GM23338 (cell line): ENCODE data around the gene INPP4A. TPM values are rescaled to one million over a fixed set of nuclear protein-coding genes. Genes with fewer than 3 reads are reported as not detected.
"Not testable (repeated sequence)": the region's sequence is repeated elsewhere in the genome, so short reads cannot be mapped to it uniquely, and the experiment has no call there.

Experiments used
- ATAC-seq: fragments of 200-7000 bp; cut with Tn5 transposase; 3 replicates; pipeline ENCODE4 v1.9.1; 2020
- DNase-seq: peaks from one replicate; pipeline ENCODE4 v3.0.0-alpha.2; 2015; ENCODE audit warnings: low spot score
- H2AFZ ChIP-seq: fragments of 200-600 bp; sonication (generic); 2 replicates; pipeline ENCODE4 v1.8.0; 2016; ENCODE audit warnings: antibody characterized with exemption, mild to moderate bottlenecking, moderate library complexity
- H3F3A ChIP-seq: fragments of 200-600 bp; sonication (generic); replicated peaks from 2 replicates; pipeline ENCODE4 v1.8.0; 2017; ENCODE audit warnings: antibody characterized with exemption, mixed run types, low read depth
- H3K27ac ChIP-seq: fragments of 200-600 bp; sonication (generic); 2 replicates; pipeline ENCODE4 v1.6.1; 2016; ENCODE audit warnings: low read depth
- H3K27me3 ChIP-seq: fragments of 200-600 bp; sonication (generic); 2 replicates; pipeline ENCODE4 v1.8.0; 2016; ENCODE audit warnings: mild to moderate bottlenecking, mixed run types, moderate library complexity; ENCODE audit not compliant: insufficient read depth
- H3K36me3 ChIP-seq: fragments of 200-600 bp; sonication (generic); 2 replicates; pipeline ENCODE4 v1.8.0; 2016; ENCODE audit warnings: mild to moderate bottlenecking; ENCODE audit not compliant: insufficient read depth
- H3K4me1 ChIP-seq: fragments of 200-600 bp; sonication (generic); 2 replicates; pipeline ENCODE4 v1.8.0; 2016; ENCODE audit warnings: mild to moderate bottlenecking, moderate library complexity; ENCODE audit not compliant: insufficient read depth
- H3K4me2 ChIP-seq: fragments of 200-600 bp; sonication (generic); 2 replicates; pipeline ENCODE4 v1.7.1; 2017; ENCODE audit warnings: mixed run types
- H3K4me3 ChIP-seq: fragments of 200-600 bp; sonication (generic); 2 replicates; pipeline ENCODE4 v1.6.1; 2016; ENCODE audit warnings: mixed run types
- H3K79me2 ChIP-seq: fragments of 200-600 bp; sonication (generic); replicated peaks from 2 replicates; pipeline ENCODE4 v1.8.0; 2017; ENCODE audit warnings: mild to moderate bottlenecking; ENCODE audit not compliant: insufficient read depth
- H3K9me2 ChIP-seq: fragments of 200-600 bp; sonication (generic); 2 replicates; pipeline ENCODE4 v1.8.0; 2017; ENCODE audit not compliant: insufficient read depth
- H4K20me1 ChIP-seq: fragments of 200-600 bp; sonication (generic); replicated peaks from 2 replicates; pipeline ENCODE4 v1.8.0; 2017; ENCODE audit warnings: mild to moderate bottlenecking; ENCODE audit not compliant: insufficient read depth
- H3K27ac Mint-ChIP-seq: 2 replicates; pipeline ENCODE4 v1.8.0; 2020; ENCODE audit warnings: inconsistent platforms, mild to moderate bottlenecking, moderate library complexity, mixed read lengths
- H3K27me3 Mint-ChIP-seq: 3 replicates; pipeline ENCODE4 v1.8.0; 2022; ENCODE audit warnings: low read depth, mild to moderate bottlenecking, moderate library complexity, mixed read lengths, inconsistent platforms; ENCODE audit not compliant: insufficient read depth, poor library complexity
- H3K36me3 Mint-ChIP-seq: 3 replicates; pipeline ENCODE4 v1.8.0; 2021; ENCODE audit warnings: low read depth, mild to moderate bottlenecking, inconsistent platforms, moderate library complexity, mixed read lengths
- H3K4me1 Mint-ChIP-seq: 3 replicates; pipeline ENCODE4 v1.8.0; 2020; ENCODE audit warnings: mild to moderate bottlenecking, inconsistent platforms, mixed read lengths
- H3K4me3 Mint-ChIP-seq: 3 replicates; pipeline ENCODE4 v1.8.0; 2021; ENCODE audit warnings: moderate library complexity, mild to moderate bottlenecking, inconsistent platforms, mixed read lengths
- H3K9me3 Mint-ChIP-seq: 3 replicates; pipeline ENCODE4 v1.8.0; 2020; ENCODE audit warnings: moderate library complexity, mild to moderate bottlenecking, inconsistent platforms, mixed read lengths
- EZH2phosphoT487 ChIP-seq: fragments of 200-600 bp; sonication (generic); IDR thresholded peaks from one replicate; pipeline ENCODE4 v1.8.1; 2018; ENCODE audit warnings: antibody characterized with exemption; ENCODE audit not compliant: unreplicated experiment
- JUNB ChIP-seq: IDR thresholded peaks from one replicate; pipeline ENCODE4 v1.6.1; 2016; ENCODE audit warnings: antibody characterized with exemption; ENCODE audit not compliant: unreplicated experiment
- NANOG ChIP-seq: IDR thresholded peaks from 2 replicates; pipeline ENCODE4 v1.6.1; 2016; ENCODE audit warnings: antibody characterized with exemption, borderline replicate concordance
- STAT1 ChIP-seq: IDR thresholded peaks from one replicate; pipeline ENCODE4 v1.6.1; 2016; ENCODE audit warnings: antibody characterized with exemption; ENCODE audit not compliant: unreplicated experiment
- ZNF331 ChIP-seq: fragments of 250-450 bp; sonication (Bioruptor Pico); IDR thresholded peaks from 2 replicates; pipeline ENCODE4 v1.5.0; 2020; ENCODE audit warnings: low read depth, mild to moderate bottlenecking, moderate library complexity
- polyA plus RNA-seq: library from polyadenylated mRNA; unstranded; fragments of >200 nt; fragmentation: Nextera tagmentation; extraction: Ambion mirVana; gene quantifications from 2 replicates; pipeline ENCODE4 v1.2.1, GENCODE V29; 2016
- total RNA-seq: library from RNA; depleted of rRNA; stranded (reverse); fragments of >200 nt; shearing (Covaris generic); gene quantifications from 2 replicates; pipeline ENCODE4 v1.2.3, GENCODE V29; 2014
- TF ChIP-seq, protein P1 (sequence below): IDR thresholded peaks from one replicate; pipeline ENCODE4 v1.6.1; 2018; ENCODE audit warnings: antibody characterized with exemption; ENCODE audit not compliant: unreplicated experiment
- TF ChIP-seq, protein P2 (sequence below): IDR thresholded peaks from 2 replicates; pipeline ENCODE4 v1.6.1; 2016; ENCODE audit warnings: antibody characterized with exemption
- TF ChIP-seq, protein P3 (sequence below), 2 experiments: fragments of 200-600 bp in 1 of 2; sonication (generic) in 1 of 2; conservative IDR thresholded peaks; 2 replicates each; pipeline versions ENCODE4 v1.5.1 to v1.6.1; 2016 to 2017; ENCODE audit warnings: antibody characterized with exemption in 2 of 2, low read depth in 2 of 2, mild to moderate bottlenecking in 2 of 2, moderate library complexity in 1 of 2

Gene INPP4A
- total and polyA plus RNA-seq, 2 experiments from 2014 or later, result 8.5 to 36.9 TPM

DNA sequence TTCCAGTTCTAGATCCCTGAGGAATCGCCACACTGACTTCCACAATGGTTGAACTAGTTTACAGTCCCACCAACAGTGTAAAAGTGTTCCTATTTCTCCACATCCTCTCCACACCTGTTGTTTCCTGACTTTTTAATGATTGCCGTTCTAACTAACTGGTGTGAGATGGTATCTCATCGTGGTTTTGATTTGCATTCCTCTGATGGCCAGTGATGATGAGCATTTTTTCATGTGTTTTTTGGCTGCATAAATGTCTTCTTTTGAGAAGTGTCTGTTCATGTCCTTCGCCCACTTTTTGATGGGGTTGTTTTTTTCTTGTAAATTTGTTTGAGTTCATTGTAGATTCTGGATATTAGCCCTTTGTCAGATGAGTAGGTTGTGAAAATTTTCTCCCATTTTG, 150.0 kb downstream of the INPP4A start:
- H3K4me2 ChIP-seq, H3K4me1 Mint-ChIP-seq, H3K4me3 ChIP-seq, DNase-seq, H3K4me1 ChIP-seq, ATAC-seq, H3F3A ChIP-seq, H3K27ac Mint-ChIP-seq, H2AFZ ChIP-seq, H3K36me3 ChIP-seq, H3K9me3 Mint-ChIP-seq, H3K27me3 Mint-ChIP-seq, H4K20me1 ChIP-seq, H3K9me2 ChIP-seq, H3K79me2 ChIP-seq, H3K27ac ChIP-seq, H3K27me3 ChIP-seq, H3K4me3 Mint-ChIP-seq: not testable (repeated sequence)
- H3K36me3 Mint-ChIP-seq, result peaks cover 33% of the 10 kb centered on the region

DNA sequence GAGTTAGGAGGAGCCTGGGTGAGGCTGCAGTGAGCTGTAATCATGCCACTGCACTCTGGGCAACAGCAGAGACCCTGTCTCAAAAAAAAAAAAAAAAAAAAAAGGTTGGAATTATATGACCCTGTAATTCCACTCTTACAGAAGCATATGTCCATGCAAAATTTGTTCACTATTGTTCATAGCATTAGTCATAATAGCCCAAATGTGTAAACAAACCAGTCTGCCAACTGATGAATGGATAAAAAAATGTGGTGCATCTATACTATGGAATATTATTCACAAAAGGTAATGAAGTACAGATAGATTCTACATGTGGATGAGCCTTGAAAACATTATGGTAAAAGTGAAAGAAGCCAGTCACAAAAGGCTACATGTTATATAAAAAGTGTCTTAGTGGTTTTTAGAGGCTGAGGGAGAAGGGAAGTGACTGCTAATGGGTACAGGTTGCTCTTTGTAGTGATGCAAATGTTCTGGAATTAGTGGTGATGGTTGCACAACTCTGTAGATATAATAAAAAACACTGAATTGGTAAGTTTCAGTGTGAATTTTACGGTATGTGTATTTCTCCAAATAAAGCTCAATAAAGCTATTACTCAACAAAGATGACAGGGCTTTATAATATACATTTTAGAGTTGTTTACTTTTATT, 154.2 kb downstream of the INPP4A start:
- H3K9me3 Mint-ChIP-seq, result peaks cover 2% of the 10 kb centered on the region; the same call in 2 of the 3 replicates
- no peak overlapping the region for H2AFZ ChIP-seq
- TF ChIP-seq, protein P1, sequence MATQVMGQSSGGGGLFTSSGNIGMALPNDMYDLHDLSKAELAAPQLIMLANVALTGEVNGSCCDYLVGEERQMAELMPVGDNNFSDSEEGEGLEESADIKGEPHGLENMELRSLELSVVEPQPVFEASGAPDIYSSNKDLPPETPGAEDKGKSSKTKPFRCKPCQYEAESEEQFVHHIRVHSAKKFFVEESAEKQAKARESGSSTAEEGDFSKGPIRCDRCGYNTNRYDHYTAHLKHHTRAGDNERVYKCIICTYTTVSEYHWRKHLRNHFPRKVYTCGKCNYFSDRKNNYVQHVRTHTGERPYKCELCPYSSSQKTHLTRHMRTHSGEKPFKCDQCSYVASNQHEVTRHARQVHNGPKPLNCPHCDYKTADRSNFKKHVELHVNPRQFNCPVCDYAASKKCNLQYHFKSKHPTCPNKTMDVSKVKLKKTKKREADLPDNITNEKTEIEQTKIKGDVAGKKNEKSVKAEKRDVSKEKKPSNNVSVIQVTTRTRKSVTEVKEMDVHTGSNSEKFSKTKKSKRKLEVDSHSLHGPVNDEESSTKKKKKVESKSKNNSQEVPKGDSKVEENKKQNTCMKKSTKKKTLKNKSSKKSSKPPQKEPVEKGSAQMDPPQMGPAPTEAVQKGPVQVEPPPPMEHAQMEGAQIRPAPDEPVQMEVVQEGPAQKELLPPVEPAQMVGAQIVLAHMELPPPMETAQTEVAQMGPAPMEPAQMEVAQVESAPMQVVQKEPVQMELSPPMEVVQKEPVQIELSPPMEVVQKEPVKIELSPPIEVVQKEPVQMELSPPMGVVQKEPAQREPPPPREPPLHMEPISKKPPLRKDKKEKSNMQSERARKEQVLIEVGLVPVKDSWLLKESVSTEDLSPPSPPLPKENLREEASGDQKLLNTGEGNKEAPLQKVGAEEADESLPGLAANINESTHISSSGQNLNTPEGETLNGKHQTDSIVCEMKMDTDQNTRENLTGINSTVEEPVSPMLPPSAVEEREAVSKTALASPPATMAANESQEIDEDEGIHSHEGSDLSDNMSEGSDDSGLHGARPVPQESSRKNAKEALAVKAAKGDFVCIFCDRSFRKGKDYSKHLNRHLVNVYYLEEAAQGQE, result no peak
- TF ChIP-seq JUNB (no peak), NANOG (no peak), STAT1 (no peak), ZNF331 (CRISPR knock-in tag) (no peak), EZH2phosphoT487 (no peak)
- TF ChIP-seq, protein P2, sequence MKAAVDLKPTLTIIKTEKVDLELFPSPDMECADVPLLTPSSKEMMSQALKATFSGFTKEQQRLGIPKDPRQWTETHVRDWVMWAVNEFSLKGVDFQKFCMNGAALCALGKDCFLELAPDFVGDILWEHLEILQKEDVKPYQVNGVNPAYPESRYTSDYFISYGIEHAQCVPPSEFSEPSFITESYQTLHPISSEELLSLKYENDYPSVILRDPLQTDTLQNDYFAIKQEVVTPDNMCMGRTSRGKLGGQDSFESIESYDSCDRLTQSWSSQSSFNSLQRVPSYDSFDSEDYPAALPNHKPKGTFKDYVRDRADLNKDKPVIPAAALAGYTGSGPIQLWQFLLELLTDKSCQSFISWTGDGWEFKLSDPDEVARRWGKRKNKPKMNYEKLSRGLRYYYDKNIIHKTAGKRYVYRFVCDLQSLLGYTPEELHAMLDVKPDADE, result no peak
- TF ChIP-seq, protein P3, sequence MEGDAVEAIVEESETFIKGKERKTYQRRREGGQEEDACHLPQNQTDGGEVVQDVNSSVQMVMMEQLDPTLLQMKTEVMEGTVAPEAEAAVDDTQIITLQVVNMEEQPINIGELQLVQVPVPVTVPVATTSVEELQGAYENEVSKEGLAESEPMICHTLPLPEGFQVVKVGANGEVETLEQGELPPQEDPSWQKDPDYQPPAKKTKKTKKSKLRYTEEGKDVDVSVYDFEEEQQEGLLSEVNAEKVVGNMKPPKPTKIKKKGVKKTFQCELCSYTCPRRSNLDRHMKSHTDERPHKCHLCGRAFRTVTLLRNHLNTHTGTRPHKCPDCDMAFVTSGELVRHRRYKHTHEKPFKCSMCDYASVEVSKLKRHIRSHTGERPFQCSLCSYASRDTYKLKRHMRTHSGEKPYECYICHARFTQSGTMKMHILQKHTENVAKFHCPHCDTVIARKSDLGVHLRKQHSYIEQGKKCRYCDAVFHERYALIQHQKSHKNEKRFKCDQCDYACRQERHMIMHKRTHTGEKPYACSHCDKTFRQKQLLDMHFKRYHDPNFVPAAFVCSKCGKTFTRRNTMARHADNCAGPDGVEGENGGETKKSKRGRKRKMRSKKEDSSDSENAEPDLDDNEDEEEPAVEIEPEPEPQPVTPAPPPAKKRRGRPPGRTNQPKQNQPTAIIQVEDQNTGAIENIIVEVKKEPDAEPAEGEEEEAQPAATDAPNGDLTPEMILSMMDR (conservative IDR thresholded peaks at IDR 0.05; ENCODE audit: low read depth in 2 of 2), result no peak

More for the DNA sequence above, 154.2 kb downstream of the INPP4A start:
- no peaks in the 10 kb centered on the region for H3K4me1 Mint-ChIP-seq
- peaks cover 2% of the 10 kb centered on the region for H3K27me3 Mint-ChIP-seq
- no peaks in the 10 kb centered on the region for H3K79me2 ChIP-seq
- H3K27ac Mint-ChIP-seq, result no peak overlapping the region
- no peaks in the 10 kb centered on the region for H3K27me3 ChIP-seq
- H3K27ac ChIP-seq, result no peak overlapping the region
- H3K9me2 ChIP-seq, result 0 out of 2 replicates have a peak, but pooled peaks cover 4% of the 10 kb centered on the region
- peaks cover 18% of the 10 kb centered on the region for H3K36me3 ChIP-seq
- H3K4me3 ChIP-seq, result no peak overlapping the region
- ATAC-seq (no peak), DNase-seq (no peak)
- H3K36me3 Mint-ChIP-seq, result peaks cover 54% of the 10 kb centered on the region
- H3F3A ChIP-seq, result no peaks in the 10 kb centered on the region
- no peak overlapping the region for H3K4me3 Mint-ChIP-seq
- H4K20me1 ChIP-seq, result no peaks in the 10 kb centered on the region; the same call in none of the 2 replicates
- H3K4me1 ChIP-seq, result no peaks in the 10 kb centered on the region
- H3K4me2 ChIP-seq, result no peak overlapping the region
